Neural progenitor cell (in vitro differentiated cells): Measurements from ENCODE around the gene C22orf31.

Source experiments
- EZH2 ChIP-seq: fragments of 200-600 bp; sonication (generic); IDR thresholded peaks from 2 replicates; pipeline ENCODE4 v1.6.1; 2017; ENCODE audit warnings: antibody characterized with exemption, mild to moderate bottlenecking, moderate library complexity
- TF ChIP-seq, protein P1 (sequence below): fragments of 200-600 bp; sonication (generic); IDR thresholded peaks from 2 replicates; pipeline ENCODE4 v1.5.1; 2017; ENCODE audit warnings: antibody characterized with exemption, mild to moderate bottlenecking

DNA sequence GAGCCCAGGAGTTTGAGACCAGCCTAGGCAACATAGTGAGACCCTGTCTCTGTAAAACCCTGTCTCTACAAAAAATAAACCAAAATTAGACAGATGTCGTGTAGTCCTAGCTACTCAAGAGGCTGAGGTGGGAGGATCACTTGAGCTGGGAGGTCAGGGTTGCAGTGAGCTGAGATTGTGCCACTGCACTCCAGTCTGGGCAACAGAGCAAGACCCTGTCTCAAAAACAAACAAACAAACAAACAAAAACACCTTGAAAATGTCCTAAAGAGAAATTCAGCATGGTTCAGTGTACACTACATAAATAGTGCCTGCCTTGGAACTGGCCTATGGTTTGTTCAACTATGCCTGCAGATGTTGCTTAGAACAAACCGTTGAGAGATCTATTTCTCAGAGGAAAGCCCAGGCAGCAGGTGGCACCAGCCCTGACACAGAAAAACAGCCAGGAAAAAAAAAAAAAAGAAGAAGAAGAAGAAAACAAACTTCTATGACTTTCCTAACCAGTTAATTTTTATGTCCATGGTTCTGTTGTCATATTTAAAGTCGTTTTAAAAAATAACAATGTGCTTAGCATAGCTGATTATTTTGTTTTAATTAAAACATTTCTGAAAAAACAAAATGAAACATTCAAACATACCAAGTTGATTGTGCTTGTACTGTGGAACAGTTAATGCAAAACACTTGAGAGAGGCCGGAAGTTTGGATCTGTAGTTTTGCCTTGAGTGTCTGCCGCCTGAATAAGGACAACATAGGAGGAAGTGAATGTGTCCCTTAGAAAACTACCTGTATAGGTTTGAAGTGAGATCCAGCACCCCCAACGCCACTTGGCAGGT, 16.6 kb upstream of the C22orf31 start:
- TF ChIP-seq, protein P1, sequence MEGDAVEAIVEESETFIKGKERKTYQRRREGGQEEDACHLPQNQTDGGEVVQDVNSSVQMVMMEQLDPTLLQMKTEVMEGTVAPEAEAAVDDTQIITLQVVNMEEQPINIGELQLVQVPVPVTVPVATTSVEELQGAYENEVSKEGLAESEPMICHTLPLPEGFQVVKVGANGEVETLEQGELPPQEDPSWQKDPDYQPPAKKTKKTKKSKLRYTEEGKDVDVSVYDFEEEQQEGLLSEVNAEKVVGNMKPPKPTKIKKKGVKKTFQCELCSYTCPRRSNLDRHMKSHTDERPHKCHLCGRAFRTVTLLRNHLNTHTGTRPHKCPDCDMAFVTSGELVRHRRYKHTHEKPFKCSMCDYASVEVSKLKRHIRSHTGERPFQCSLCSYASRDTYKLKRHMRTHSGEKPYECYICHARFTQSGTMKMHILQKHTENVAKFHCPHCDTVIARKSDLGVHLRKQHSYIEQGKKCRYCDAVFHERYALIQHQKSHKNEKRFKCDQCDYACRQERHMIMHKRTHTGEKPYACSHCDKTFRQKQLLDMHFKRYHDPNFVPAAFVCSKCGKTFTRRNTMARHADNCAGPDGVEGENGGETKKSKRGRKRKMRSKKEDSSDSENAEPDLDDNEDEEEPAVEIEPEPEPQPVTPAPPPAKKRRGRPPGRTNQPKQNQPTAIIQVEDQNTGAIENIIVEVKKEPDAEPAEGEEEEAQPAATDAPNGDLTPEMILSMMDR = no peak
- TF ChIP-seq EZH2 = no peak
